Gastroesophageal sphincter (tissue), 3 donors: ENCODE measurements around the gene ZCWPW2.

Experiments
- EP300 ChIP-seq: sonication (generic); formaldehyde crosslinking; IDR thresholded peaks from one replicate; pipeline ENCODE4 v1.6.1; 2017; ENCODE audit warnings: antibody characterized with exemption, mild to moderate bottlenecking
- POLR2A ChIP-seq, 2 donors: fragments of 450-650 bp; IDR thresholded peaks; one replicate each; pipeline ENCODE4 v1.6.1; 2017; ENCODE audit warnings: antibody characterized with exemption in 2 of 2, mild to moderate bottlenecking in 2 of 2, moderate library complexity in 1 of 2
- POLR2AphosphoS5 ChIP-seq: sonication (generic); formaldehyde crosslinking; IDR thresholded peaks from one replicate; pipeline ENCODE4 v1.6.1; 2017; ENCODE audit warnings: antibody characterized with exemption
- TF ChIP-seq, protein P1 (sequence below), 4 experiments: fragments of 200-600 bp in 2 of 4; fragments of 450-650 bp in 2 of 4; sonication (generic) in 1 of 4; IDR thresholded peaks; one replicate each; pipeline ENCODE4 v1.5.1; 2017 to 2019; ENCODE audit warnings: antibody characterized with exemption in 4 of 4, mild to moderate bottlenecking in 2 of 4, moderate library complexity in 2 of 4

GRCh38 chr3:28335246-28335645 lies 13.3 kb upstream of the ZCWPW2 start:
- TF ChIP-seq, protein P1, sequence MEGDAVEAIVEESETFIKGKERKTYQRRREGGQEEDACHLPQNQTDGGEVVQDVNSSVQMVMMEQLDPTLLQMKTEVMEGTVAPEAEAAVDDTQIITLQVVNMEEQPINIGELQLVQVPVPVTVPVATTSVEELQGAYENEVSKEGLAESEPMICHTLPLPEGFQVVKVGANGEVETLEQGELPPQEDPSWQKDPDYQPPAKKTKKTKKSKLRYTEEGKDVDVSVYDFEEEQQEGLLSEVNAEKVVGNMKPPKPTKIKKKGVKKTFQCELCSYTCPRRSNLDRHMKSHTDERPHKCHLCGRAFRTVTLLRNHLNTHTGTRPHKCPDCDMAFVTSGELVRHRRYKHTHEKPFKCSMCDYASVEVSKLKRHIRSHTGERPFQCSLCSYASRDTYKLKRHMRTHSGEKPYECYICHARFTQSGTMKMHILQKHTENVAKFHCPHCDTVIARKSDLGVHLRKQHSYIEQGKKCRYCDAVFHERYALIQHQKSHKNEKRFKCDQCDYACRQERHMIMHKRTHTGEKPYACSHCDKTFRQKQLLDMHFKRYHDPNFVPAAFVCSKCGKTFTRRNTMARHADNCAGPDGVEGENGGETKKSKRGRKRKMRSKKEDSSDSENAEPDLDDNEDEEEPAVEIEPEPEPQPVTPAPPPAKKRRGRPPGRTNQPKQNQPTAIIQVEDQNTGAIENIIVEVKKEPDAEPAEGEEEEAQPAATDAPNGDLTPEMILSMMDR (IDR thresholded peaks at IDR 0.05): no peak
- TF ChIP-seq POLR2AphosphoS5 (no peak), POLR2A (IDR thresholded peaks at IDR 0.05) (no peak), EP300 (no peak)
